ENCODE measurements around the gene NGB. TPM values are rescaled to one million over a fixed set of nuclear protein-coding genes. Genes with fewer than 3 reads are reported as not detected.

NGB gene
- total and polyA plus RNA-seq, 2 of the 8 experiments (the other 6 are each of a cell fraction or from before 2014, with no cell fraction given), result 0.30 to 0.60 TPM

GRCh38 chr14:77241955-77242354 is 29.1 kb downstream of the NGB start:
- DNase-seq (ENCODE audit: low read depth in 1 of 2, low spot score in 2 of 2), result no peak
- Histone ChIP-seq H2BK20ac (ENCODE audit: low read length) (no peak overlapping the region), H3K27ac (ENCODE audit: low read depth, low read length) (no peak overlapping the region), H2AFZ (ENCODE audit: low read length) (no peak overlapping the region), H3K27me3 (replicated peaks in 1 of 4; ENCODE audit: control insufficient read depth in 3 of 4, extremely low read depth in 1 of 4, insufficient read depth in 3 of 4, low read length in 3 of 4) (no peaks in the 10 kb centered on the region), H2BK5ac (ENCODE audit: low read depth, low read length) (no peak overlapping the region), H3K18ac (ENCODE audit: extremely low read depth, low read length) (no peak overlapping the region), H3K36me3 (ENCODE audit: control insufficient read depth in 2 of 4, insufficient read depth in 4 of 4, low read length in 3 of 4) (no peaks in the 10 kb centered on the region; a peak in 3 of 8 replicates), H2AK5ac (ENCODE audit: low read depth, low read length) (no peak overlapping the region), H3K4me1 (replicated peaks in 1 of 4; ENCODE audit: control insufficient read depth in 3 of 4, insufficient read depth in 4 of 4, low read length in 3 of 4) (no peaks in the 10 kb centered on the region; a peak in 1 of 7 replicates), H3K79me2 (ENCODE audit: control insufficient read depth in 1 of 2, insufficient read depth in 2 of 2, low read length in 2 of 2) (no peaks in the 10 kb centered on the region), H3K56ac (replicated peaks; ENCODE audit: insufficient read length, low read depth, low read length) (no peak overlapping the region), H3K4me3 (ENCODE audit: extremely low read depth in 1 of 4, insufficient read depth in 2 of 4, low read depth in 3 of 4, low read length in 4 of 4) (no peak overlapping the region), H2BK12ac (ENCODE audit: low read depth, low read length) (no peak overlapping the region), H3K23ac (ENCODE audit: insufficient read length) (no peak overlapping the region), H3K23me2 (ENCODE audit: low read depth, low read length) (no peaks in the 10 kb centered on the region), H3K14ac (ENCODE audit: insufficient read length) (no peak overlapping the region), H2BK120ac (replicated peaks; ENCODE audit: low read depth, low read length) (no peak overlapping the region), H4K20me1 (replicated peaks in 1 of 2; ENCODE audit: control insufficient read depth in 1 of 2, insufficient read depth in 2 of 2, low read length in 2 of 2) (peaks cover 2% of the 10 kb centered on the region in 2 experiments), H2BK15ac (ENCODE audit: low read length) (no peak overlapping the region), H3K9me3 (ENCODE audit: insufficient read depth in 2 of 2, low read depth in 1 of 2, low read length in 1 of 2) (no peaks in the 10 kb centered on the region), H3K4ac (replicated peaks; ENCODE audit: insufficient read length, low read depth, low read length) (no peak overlapping the region), H4K8ac (ENCODE audit: extremely low read depth, insufficient read depth, low read length) (no peak overlapping the region), H3K9ac (replicated peaks in 1 of 4; ENCODE audit: extremely low read depth in 1 of 4, low read depth in 3 of 4, low read length in 3 of 4) (no peak overlapping the region), H3K4me2 (ENCODE audit: insufficient read depth in 1 of 2, low read depth in 2 of 2, low read length in 2 of 2) (no peak overlapping the region), H3K79me1 (ENCODE audit: low read depth, low read length) (no peaks in the 10 kb centered on the region), H4K91ac (replicated peaks; ENCODE audit: insufficient read length, low read length) (no peak overlapping the region), H4K5ac (ENCODE audit: insufficient read length, low read depth, low read length) (no peak overlapping the region)
- POLR2A ChIA-PET (ENCODE audit: partially characterized antibody), result no interaction called here
- no peak for FAIRE-seq
- CTCF ChIA-PET (ENCODE audit: partially characterized antibody), result interaction anchor here (0.6 to 6.6 kb wide), 13 partner anchors 12 to 211 kb away, joined by 3 to 52 read pairs (median 4); no protein-coding TSS in a partner anchor
- WGBS, 2 experiments (ENCODE audit: extremely low coverage in 1 of 2, insufficient coverage in 1 of 2, insufficient read length in 1 of 2, insufficient replicate concordance in 2 of 2, low coverage in 1 of 2, low lambda C conversion rate in 2 of 2, missing lambda C conversion rate in 1 of 2), result 79% methylated on average over 2 of the region's 2 CpGs; no CpG with 5 or more reads in 1 of the 2 experiments
- TF ChIP-seq CEBPB (IDR thresholded peaks at IDR 0.05; ENCODE audit: low read depth, low read length), result no peak
- no peak for TF ChIP-seq TBP (IDR thresholded peaks at IDR 0.05; ENCODE audit: low read depth, low read length)
- TF ChIP-seq FOSL1 (IDR thresholded peaks at IDR 0.05; ENCODE audit: insufficient read depth, low read depth, low read length), result no peak

Measured in H1 (cell line).